Testis (tissue), 2 donors: ENCODE measurements around the gene MEG3.

Source experiments
- CTCF ChIP-seq, 3 experiments: fragments of 450-650 bp in 2 of 3; fragments of 200-600 bp in 1 of 3; sonication (generic) in 1 of 3; IDR thresholded peaks; one replicate each; pipeline ENCODE4 v1.5.1; 2016 to 2019; ENCODE audit warnings: antibody characterized with exemption in 3 of 3, mild to moderate bottlenecking in 2 of 3, moderate library complexity in 1 of 3
- POLR2A ChIP-seq: fragments of 450-650 bp; IDR thresholded peaks from one replicate; pipeline ENCODE4 v1.6.1; 2017; ENCODE audit warnings: antibody characterized with exemption, mild to moderate bottlenecking, moderate library complexity

GRCh38 chr14:100834794-100835547, 9.1 kb downstream of the MEG3 start:
- no peak for TF ChIP-seq CTCF (IDR thresholded peaks at IDR 0.05)
- TF ChIP-seq POLR2A: no peak
